HL-60 (cell line): ENCODE results near the gene LPCAT1.
A peak's percentile ranks its signal among the peaks of the same experiment; 100 is the strongest.

ENCODE experiments used
- DNase-seq, 2 experiments: peaks; one replicate each; pipeline ENCODE4 v3.0.0-alpha.2; 2010 to 2020; ENCODE audit warnings: low read depth in 1 of 2, low spot score in 1 of 2
- H3K27ac ChIP-seq: fragments of 250-450 bp; sonication (Bioruptor Pico); replicated peaks from 2 replicates; pipeline ENCODE4 v1.5.1; 2020; ENCODE audit warnings: mild to moderate bottlenecking, moderate library complexity
- H3K27me3 ChIP-seq: fragments of 250-450 bp; sonication (Bioruptor Pico); 2 replicates; pipeline ENCODE4 v1.5.1; 2021; ENCODE audit warnings: mild to moderate bottlenecking, moderate library complexity; ENCODE audit not compliant: insufficient read depth, poor library complexity, severe bottlenecking
- H3K4me3 ChIP-seq: replicated peaks from 2 replicates; pipeline ENCODE4 v1.5.1; 2011; ENCODE audit warnings: mild to moderate bottlenecking, control low read depth, low read length; ENCODE audit not compliant: insufficient read depth
- CTCF ChIP-seq: IDR thresholded peaks from one replicate; pipeline ENCODE4 v1.5.1; 2011; ENCODE audit warnings: low read length, control low read depth, inconsistent platforms; ENCODE audit not compliant: insufficient read depth
- GABPA ChIP-seq: IDR thresholded peaks from 2 replicates; pipeline ENCODE4 v1.6.1; 2012; ENCODE audit warnings: low read depth
- POLR2AphosphoS5 ChIP-seq: IDR thresholded peaks from 2 replicates; pipeline ENCODE4 v1.6.1; 2012; ENCODE audit warnings: low read depth
- REST ChIP-seq: IDR thresholded peaks from 2 replicates; pipeline ENCODE4 v1.6.1; 2012; ENCODE audit warnings: low read depth; ENCODE audit not compliant: insufficient replicate concordance
- SPI1 ChIP-seq: IDR thresholded peaks from 2 replicates; pipeline ENCODE4 v1.6.1; 2012; ENCODE audit warnings: low read depth, mild to moderate bottlenecking, borderline replicate concordance

The LPCAT1 gene

GRCh38 chr5:1537603-1538154, 13.9 kb upstream of the LPCAT1 start:
- no peaks in the 10 kb centered on the region for H3K27me3 ChIP-seq
- no peak overlapping the region for H3K4me3 ChIP-seq
- no peak for TF ChIP-seq POLR2AphosphoS5
- TF ChIP-seq GABPA: no peak
- TF ChIP-seq CTCF: no peak
- no peak for TF ChIP-seq SPI1
- TF ChIP-seq REST: no peak
- DNase-seq: no peak
- H3K27ac ChIP-seq: no peak overlapping the region

GRCh38 chr5:1536871-1537602, 13.3 kb upstream of the LPCAT1 start:
- peak overlapping the region; percentile 13; the same call in 1 of the 2 replicates for H3K4me3 ChIP-seq
- no peaks in the 10 kb centered on the region for H3K27me3 ChIP-seq
- H3K27ac ChIP-seq: no peak overlapping the region
- no peak for DNase-seq
- TF ChIP-seq POLR2AphosphoS5 (no peak), REST (no peak), CTCF (no peak), GABPA (no peak), SPI1 (no peak)

GRCh38 chr5:1536322-1536845, 12.6 kb upstream of the LPCAT1 start:
- no peaks in the 10 kb centered on the region for H3K27me3 ChIP-seq
- H3K4me3 ChIP-seq: no peak overlapping the region; the same call in 1 of the 2 replicates
- TF ChIP-seq CTCF (no peak), REST (no peak), POLR2AphosphoS5 (no peak), SPI1 (no peak), GABPA (no peak)
- DNase-seq: no peak
- no peak overlapping the region for H3K27ac ChIP-seq
